Tibial nerve (tissue), 4 donors: ENCODE results near the gene PLA2G4A. TPM values are rescaled to one million over a fixed set of nuclear protein-coding genes. Genes with fewer than 3 reads are reported as not detected.

ENCODE experiments used
- DNase-seq, 2 donors: peaks; one replicate each; pipeline ENCODE4 v3.0.0-alpha.2; 2019; ENCODE audit warnings: low spot score in 2 of 2
- H3K27ac ChIP-seq, 4 donors: fragments of 200-600 bp; sonication (generic) in 3 of 4; one replicate each; pipeline ENCODE4 v1.5.1; 2017 to 2019; ENCODE audit warnings: mild to moderate bottlenecking in 1 of 4
- H3K27me3 ChIP-seq, 2 donors: fragments of 200-600 bp; sonication (generic) in 1 of 2; one replicate each; pipeline versions ENCODE4 v1.5.1 to v1.6.0; 2017 to 2019
- H3K36me3 ChIP-seq, 3 donors: fragments of 200-600 bp; sonication (generic); one replicate each; pipeline ENCODE4 v1.5.1; 2018 to 2019
- H3K4me1 ChIP-seq, 4 donors: fragments of 200-600 bp; sonication (generic) in 3 of 4; one replicate each; pipeline ENCODE4 v1.5.1; 2017 to 2019
- H3K4me3 ChIP-seq, 4 donors: fragments of 200-600 bp; sonication (generic) in 3 of 4; one replicate each; pipeline ENCODE4 v1.5.1; 2017 to 2019; ENCODE audit warnings: mild to moderate bottlenecking in 1 of 4, moderate library complexity in 1 of 4
- H3K9me3 ChIP-seq, 4 donors: fragments of 200-600 bp; sonication (generic) in 3 of 4; one replicate each; pipeline ENCODE4 v1.5.1; 2017 to 2019
- CTCF ChIP-seq, 5 experiments: fragments of 200-600 bp in 3 of 5; fragments of 450-650 bp in 2 of 5; sonication (generic) in 3 of 5; IDR thresholded peaks; one replicate each; pipeline ENCODE4 v1.5.1; 2016 to 2019; ENCODE audit warnings: antibody characterized with exemption in 5 of 5, mild to moderate bottlenecking in 3 of 5, moderate library complexity in 2 of 5
- EP300 ChIP-seq, 2 donors: sonication (generic); formaldehyde crosslinking; IDR thresholded peaks; one replicate each; pipeline ENCODE4 v1.6.1; 2017; ENCODE audit warnings: antibody characterized with exemption in 2 of 2, mild to moderate bottlenecking in 1 of 2
- POLR2A ChIP-seq, 2 donors: fragments of 450-650 bp; IDR thresholded peaks; one replicate each; pipeline ENCODE4 v1.6.1; 2017; ENCODE audit warnings: antibody characterized with exemption in 2 of 2, mild to moderate bottlenecking in 2 of 2, moderate library complexity in 2 of 2
- WGBS, 2 donors: methylation state at CpG; one replicate each; pipeline ENCODE4 v1.1.5; 2018; 5-methylcytosine and 5-hydroxymethylcytosine counted together
- total RNA-seq, 4 donors: library from RNA; depleted of rRNA; stranded (reverse); fragments of >200 nt; gene quantifications; one replicate each; pipeline ENCODE4 v1.1.0, GENCODE V29; 2016

PLA2G4A gene
- total RNA-seq, 4 donors from 2014 or later, result 3.7 to 7.2 (median 6.3) TPM

GRCh38 chr1:186845576-186846210 lies 16.9 kb downstream of the PLA2G4A start:
- H3K4me3 ChIP-seq, result no peak overlapping the region
- no peaks in the 10 kb centered on the region for H3K9me3 ChIP-seq
- no peaks in the 10 kb centered on the region for H3K27me3 ChIP-seq
- WGBS, 2 donors, result 24 to 25% methylated on average over 3 of the region's 3 CpGs
- TF ChIP-seq CTCF (IDR thresholded peaks at IDR 0.05) (no peak), EP300 (IDR thresholded peaks at IDR 0.05) (no peak), POLR2A (IDR thresholded peaks at IDR 0.05) (no peak)
- no peaks in the 10 kb centered on the region for H3K36me3 ChIP-seq
- DNase-seq, result no peak
- H3K27ac ChIP-seq, result peak overlapping the region in 1 of 4 donors; percentile 58
- peaks cover 0 to 30% (median 2%) of the 10 kb centered on the region in 4 donors for H3K4me1 ChIP-seq

- H3K4me1 ChIP-seq, result peaks cover 0 to 17% (median 2%) of the 10 kb centered on the region in 4 donors
- DNase-seq, result no peak
- peak overlapping the region in 1 of 4 donors; percentile 43 for H3K27ac ChIP-seq
- no peak for TF ChIP-seq POLR2A (IDR thresholded peaks at IDR 0.05)
- no peak for TF ChIP-seq CTCF (IDR thresholded peaks at IDR 0.05)
- TF ChIP-seq EP300 (IDR thresholded peaks at IDR 0.05), result no peak
- H3K4me3 ChIP-seq, result no peak overlapping the region
- no peaks in the 10 kb centered on the region for H3K36me3 ChIP-seq
- H3K9me3 ChIP-seq, result no peaks in the 10 kb centered on the region
- no peaks in the 10 kb centered on the region for H3K27me3 ChIP-seq
These were observed 19.9 kb downstream of the PLA2G4A start for GRCh38 chr1:186848509-186849130.

GRCh38 chr1:186849271-186849671 lies 20.5 kb downstream of the PLA2G4A start:
- H3K4me1 ChIP-seq, result peaks cover 0 to 17% (median 2%) of the 10 kb centered on the region in 4 donors
- peak overlapping the region in 1 of 4 donors; percentile 43 for H3K27ac ChIP-seq
- H3K9me3 ChIP-seq, result no peaks in the 10 kb centered on the region
- 52 to 58% methylated on average over 5 of the region's 5 CpGs for WGBS, 2 donors
- no peak for TF ChIP-seq EP300 (IDR thresholded peaks at IDR 0.05)
- TF ChIP-seq CTCF (IDR thresholded peaks at IDR 0.05), result no peak
- TF ChIP-seq POLR2A (IDR thresholded peaks at IDR 0.05), result no peak
- no peak for DNase-seq
- no peaks in the 10 kb centered on the region for H3K36me3 ChIP-seq
- H3K4me3 ChIP-seq, result no peak overlapping the region
- H3K27me3 ChIP-seq, result no peaks in the 10 kb centered on the region

- TF ChIP-seq CTCF (IDR thresholded peaks at IDR 0.05) (no peak), EP300 (IDR thresholded peaks at IDR 0.05) (no peak), POLR2A (IDR thresholded peaks at IDR 0.05) (no peak)
- H3K27ac ChIP-seq, result no peak overlapping the region
- no peak overlapping the region for H3K4me3 ChIP-seq
- H3K4me1 ChIP-seq, result peaks cover 0 to 17% (median 2%) of the 10 kb centered on the region in 4 donors
- no peaks in the 10 kb centered on the region for H3K36me3 ChIP-seq
- H3K9me3 ChIP-seq, result no peaks in the 10 kb centered on the region
- no peaks in the 10 kb centered on the region for H3K27me3 ChIP-seq
- no peak for DNase-seq
These were observed 21.1 kb downstream of the PLA2G4A start for GRCh38 chr1:186849826-186850225.

GRCh38 chr1:186854102-186854501 lies 25.4 kb downstream of the PLA2G4A start:
- Histone ChIP-seq H3K4me3 (no peak overlapping the region), H3K36me3 (no peaks in the 10 kb centered on the region), H3K4me1 (no peaks in the 10 kb centered on the region), H3K27ac (no peak overlapping the region), H3K27me3 (no peaks in the 10 kb centered on the region), H3K9me3 (no peaks in the 10 kb centered on the region)
- DNase-seq, result no peak
- WGBS, 2 donors, result 59% methylated on average over 4 of the region's 4 CpGs
- TF ChIP-seq CTCF (IDR thresholded peaks at IDR 0.05) (no peak), EP300 (IDR thresholded peaks at IDR 0.05) (no peak), POLR2A (IDR thresholded peaks at IDR 0.05) (no peak)
